ENCODE data around the gene CISD3. TPM values are rescaled to one million over a fixed set of nuclear protein-coding genes. Genes with fewer than 3 reads are reported as not detected.
A peak's percentile ranks its signal among the peaks of the same experiment; 100 is the strongest.

CISD3 gene
- total and polyA plus RNA-seq, 10 of the 15 experiments (the other 5 are each of a cell fraction or from before 2014, with no cell fraction given), result 2.6 to 38.1 (median 8.1) TPM

DNA sequence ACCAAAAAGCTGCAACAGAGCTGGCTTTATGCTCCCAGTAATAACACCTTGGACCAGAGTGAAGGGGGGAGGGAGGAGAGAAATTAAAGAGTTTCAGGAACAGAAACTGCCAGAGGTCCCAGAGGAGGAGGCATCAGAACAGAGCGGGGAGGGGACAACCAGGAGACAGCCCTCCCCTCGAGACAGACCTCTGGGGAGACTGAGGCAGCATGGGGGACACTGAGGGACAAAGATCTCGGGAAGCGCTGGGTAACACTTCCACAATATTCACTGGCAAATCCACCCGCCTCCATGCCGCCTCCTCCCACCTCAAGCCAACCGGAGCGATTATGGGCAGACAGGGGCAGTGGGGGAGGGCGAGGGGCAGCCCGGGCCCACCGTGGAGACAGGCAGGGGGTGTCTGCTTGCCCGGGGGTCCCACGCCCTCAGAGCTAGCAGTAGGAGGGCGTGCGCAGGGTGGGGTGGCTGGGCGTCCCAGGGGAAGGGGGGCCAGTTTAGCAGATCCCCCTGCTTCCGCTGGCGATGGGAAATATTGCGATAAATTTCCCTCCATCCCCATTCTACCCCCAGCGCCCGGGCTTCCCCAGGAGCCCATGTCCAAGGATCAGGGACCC is 16.8 kb downstream of the CISD3 start (continued):
- TF ChIP-seq RBBP5 (conservative IDR thresholded peaks at IDR 0.05) (no peak), MTA3 (IDR thresholded peaks at IDR 0.05; ENCODE audit: borderline replicate concordance, low read length) (no peak), EED (IDR thresholded peaks at IDR 0.05; ENCODE audit: low read depth) (peak; percentile 44; the same call in 1 of the 2 replicates), FOXM1 (IDR thresholded peaks at IDR 0.05; ENCODE audit: low read depth, low read length) (no peak), ZNF24 (IDR thresholded peaks at IDR 0.05) (no peak), SIN3A (IDR thresholded peaks at IDR 0.05; ENCODE audit: low read depth, low read length) (no peak), BMI1 (IDR thresholded peaks at IDR 0.05; ENCODE audit: borderline replicate concordance) (no peak), TCF12 (IDR thresholded peaks at IDR 0.05; ENCODE audit: low read depth, low read length) (no peak), JUND (IDR thresholded peaks at IDR 0.05; ENCODE audit: low read depth, low read length) (no peak), MTA2 (IDR thresholded peaks at IDR 0.05; ENCODE audit: low read depth) (no peak; the same call in 1 of the 2 replicates), YY1 (IDR thresholded peaks at IDR 0.05; ENCODE audit: low read depth, low read length) (no peak), POLR2AphosphoS2 (IDR thresholded peaks at IDR 0.05; ENCODE audit: low read depth, low read length) (no peak)
- TF ChIP-seq, protein P1, sequence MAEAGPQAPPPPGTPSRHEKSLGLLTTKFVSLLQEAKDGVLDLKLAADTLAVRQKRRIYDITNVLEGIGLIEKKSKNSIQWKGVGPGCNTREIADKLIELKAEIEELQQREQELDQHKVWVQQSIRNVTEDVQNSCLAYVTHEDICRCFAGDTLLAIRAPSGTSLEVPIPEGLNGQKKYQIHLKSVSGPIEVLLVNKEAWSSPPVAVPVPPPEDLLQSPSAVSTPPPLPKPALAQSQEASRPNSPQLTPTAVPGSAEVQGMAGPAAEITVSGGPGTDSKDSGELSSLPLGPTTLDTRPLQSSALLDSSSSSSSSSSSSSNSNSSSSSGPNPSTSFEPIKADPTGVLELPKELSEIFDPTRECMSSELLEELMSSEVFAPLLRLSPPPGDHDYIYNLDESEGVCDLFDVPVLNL (IDR thresholded peaks at IDR 0.05; ENCODE audit: low read depth, low read length), result no peak
- TF ChIP-seq, protein P2, sequence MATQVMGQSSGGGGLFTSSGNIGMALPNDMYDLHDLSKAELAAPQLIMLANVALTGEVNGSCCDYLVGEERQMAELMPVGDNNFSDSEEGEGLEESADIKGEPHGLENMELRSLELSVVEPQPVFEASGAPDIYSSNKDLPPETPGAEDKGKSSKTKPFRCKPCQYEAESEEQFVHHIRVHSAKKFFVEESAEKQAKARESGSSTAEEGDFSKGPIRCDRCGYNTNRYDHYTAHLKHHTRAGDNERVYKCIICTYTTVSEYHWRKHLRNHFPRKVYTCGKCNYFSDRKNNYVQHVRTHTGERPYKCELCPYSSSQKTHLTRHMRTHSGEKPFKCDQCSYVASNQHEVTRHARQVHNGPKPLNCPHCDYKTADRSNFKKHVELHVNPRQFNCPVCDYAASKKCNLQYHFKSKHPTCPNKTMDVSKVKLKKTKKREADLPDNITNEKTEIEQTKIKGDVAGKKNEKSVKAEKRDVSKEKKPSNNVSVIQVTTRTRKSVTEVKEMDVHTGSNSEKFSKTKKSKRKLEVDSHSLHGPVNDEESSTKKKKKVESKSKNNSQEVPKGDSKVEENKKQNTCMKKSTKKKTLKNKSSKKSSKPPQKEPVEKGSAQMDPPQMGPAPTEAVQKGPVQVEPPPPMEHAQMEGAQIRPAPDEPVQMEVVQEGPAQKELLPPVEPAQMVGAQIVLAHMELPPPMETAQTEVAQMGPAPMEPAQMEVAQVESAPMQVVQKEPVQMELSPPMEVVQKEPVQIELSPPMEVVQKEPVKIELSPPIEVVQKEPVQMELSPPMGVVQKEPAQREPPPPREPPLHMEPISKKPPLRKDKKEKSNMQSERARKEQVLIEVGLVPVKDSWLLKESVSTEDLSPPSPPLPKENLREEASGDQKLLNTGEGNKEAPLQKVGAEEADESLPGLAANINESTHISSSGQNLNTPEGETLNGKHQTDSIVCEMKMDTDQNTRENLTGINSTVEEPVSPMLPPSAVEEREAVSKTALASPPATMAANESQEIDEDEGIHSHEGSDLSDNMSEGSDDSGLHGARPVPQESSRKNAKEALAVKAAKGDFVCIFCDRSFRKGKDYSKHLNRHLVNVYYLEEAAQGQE (IDR thresholded peaks at IDR 0.05; ENCODE audit: low read depth, low read length), result no peak
- TF ChIP-seq, protein P3, sequence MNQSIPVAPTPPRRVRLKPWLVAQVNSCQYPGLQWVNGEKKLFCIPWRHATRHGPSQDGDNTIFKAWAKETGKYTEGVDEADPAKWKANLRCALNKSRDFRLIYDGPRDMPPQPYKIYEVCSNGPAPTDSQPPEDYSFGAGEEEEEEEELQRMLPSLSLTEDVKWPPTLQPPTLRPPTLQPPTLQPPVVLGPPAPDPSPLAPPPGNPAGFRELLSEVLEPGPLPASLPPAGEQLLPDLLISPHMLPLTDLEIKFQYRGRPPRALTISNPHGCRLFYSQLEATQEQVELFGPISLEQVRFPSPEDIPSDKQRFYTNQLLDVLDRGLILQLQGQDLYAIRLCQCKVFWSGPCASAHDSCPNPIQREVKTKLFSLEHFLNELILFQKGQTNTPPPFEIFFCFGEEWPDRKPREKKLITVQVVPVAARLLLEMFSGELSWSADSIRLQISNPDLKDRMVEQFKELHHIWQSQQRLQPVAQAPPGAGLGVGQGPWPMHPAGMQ (IDR thresholded peaks at IDR 0.05; ENCODE audit: borderline replicate concordance), result no peak
- TF ChIP-seq, protein P4, sequence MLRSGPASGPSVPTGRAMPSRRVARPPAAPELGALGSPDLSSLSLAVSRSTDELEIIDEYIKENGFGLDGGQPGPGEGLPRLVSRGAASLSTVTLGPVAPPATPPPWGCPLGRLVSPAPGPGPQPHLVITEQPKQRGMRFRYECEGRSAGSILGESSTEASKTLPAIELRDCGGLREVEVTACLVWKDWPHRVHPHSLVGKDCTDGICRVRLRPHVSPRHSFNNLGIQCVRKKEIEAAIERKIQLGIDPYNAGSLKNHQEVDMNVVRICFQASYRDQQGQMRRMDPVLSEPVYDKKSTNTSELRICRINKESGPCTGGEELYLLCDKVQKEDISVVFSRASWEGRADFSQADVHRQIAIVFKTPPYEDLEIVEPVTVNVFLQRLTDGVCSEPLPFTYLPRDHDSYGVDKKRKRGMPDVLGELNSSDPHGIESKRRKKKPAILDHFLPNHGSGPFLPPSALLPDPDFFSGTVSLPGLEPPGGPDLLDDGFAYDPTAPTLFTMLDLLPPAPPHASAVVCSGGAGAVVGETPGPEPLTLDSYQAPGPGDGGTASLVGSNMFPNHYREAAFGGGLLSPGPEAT (IDR thresholded peaks at IDR 0.05; ENCODE audit: low read depth), result peak; percentile 47
- TF ChIP-seq, protein P5, sequence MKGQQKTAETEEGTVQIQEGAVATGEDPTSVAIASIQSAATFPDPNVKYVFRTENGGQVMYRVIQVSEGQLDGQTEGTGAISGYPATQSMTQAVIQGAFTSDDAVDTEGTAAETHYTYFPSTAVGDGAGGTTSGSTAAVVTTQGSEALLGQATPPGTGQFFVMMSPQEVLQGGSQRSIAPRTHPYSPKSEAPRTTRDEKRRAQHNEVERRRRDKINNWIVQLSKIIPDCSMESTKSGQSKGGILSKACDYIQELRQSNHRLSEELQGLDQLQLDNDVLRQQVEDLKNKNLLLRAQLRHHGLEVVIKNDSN (IDR thresholded peaks at IDR 0.05; ENCODE audit: borderline replicate concordance, extremely low read length, insufficient read depth, low read depth, low read length), result no peak
- TF ChIP-seq, protein P6, sequence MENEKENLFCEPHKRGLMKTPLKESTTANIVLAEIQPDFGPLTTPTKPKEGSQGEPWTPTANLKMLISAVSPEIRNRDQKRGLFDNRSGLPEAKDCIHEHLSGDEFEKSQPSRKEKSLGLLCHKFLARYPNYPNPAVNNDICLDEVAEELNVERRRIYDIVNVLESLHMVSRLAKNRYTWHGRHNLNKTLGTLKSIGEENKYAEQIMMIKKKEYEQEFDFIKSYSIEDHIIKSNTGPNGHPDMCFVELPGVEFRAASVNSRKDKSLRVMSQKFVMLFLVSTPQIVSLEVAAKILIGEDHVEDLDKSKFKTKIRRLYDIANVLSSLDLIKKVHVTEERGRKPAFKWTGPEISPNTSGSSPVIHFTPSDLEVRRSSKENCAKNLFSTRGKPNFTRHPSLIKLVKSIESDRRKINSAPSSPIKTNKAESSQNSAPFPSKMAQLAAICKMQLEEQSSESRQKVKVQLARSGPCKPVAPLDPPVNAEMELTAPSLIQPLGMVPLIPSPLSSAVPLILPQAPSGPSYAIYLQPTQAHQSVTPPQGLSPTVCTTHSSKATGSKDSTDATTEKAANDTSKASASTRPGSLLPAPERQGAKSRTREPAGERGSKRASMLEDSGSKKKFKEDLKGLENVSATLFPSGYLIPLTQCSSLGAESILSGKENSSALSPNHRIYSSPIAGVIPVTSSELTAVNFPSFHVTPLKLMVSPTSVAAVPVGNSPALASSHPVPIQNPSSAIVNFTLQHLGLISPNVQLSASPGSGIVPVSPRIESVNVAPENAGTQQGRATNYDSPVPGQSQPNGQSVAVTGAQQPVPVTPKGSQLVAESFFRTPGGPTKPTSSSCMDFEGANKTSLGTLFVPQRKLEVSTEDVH (IDR thresholded peaks at IDR 0.05; ENCODE audit: low read depth, partially characterized antibody), result no peak

All from GM12878 (cell line).